Measurements from ENCODE around the gene CBR4. TPM values are rescaled to one million over a fixed set of nuclear protein-coding genes. Genes with fewer than 3 reads are reported as not detected.
"Not testable (repeated sequence)": the region's sequence is repeated elsewhere in the genome, so short reads cannot be mapped to it uniquely, and the experiment has no call there.

The CBR4 gene
- total RNA-seq, 2 experiments from 2014 or later: 18.0 to 19.1 TPM

DNA sequence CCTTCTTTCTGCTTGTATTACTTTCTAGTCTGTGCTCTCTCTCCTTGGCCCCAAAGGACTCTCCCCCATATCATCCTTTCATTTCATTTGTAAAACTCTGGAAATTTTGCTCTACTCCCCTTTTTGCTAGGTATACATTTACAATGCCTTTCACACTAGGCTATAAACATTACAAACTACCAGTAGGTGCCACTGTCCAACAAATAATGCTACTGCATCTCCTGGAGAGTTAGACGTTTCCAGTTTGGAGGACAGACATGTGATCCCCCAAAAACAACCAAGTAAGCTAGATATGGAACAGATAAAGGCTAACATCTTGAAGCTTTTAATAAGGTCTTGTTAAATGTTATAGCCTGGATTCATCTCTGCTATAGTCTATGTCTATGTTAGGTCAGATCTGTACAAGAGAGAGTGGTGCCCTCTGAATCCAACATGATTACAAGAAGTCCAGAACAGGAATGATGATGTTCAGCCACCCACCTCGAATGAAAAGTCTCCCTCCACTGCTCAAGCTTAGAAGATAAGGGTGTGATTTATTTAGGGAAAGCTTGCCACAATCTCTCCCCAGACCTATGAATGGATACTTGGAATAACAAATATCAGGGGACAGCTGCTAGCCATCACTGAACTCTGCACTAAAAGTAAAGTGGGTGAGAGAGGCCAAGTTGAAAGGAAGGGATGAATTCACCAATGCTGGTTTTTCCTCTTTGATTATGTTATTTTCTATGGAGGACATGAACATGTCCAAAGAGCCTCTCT is 14.3 kb downstream of the CBR4 start:
- Mint-ChIP-seq H3K4me1 (no peaks in the 10 kb centered on the region), H3K4me3 (no peak overlapping the region), H3K36me3 (peaks cover 11% of the 10 kb centered on the region), H3K9me3 (no peaks in the 10 kb centered on the region), H3K27ac (no peak overlapping the region), H3K27me3 (no peaks in the 10 kb centered on the region)
- no peak for DNase-seq
- POLR2A ChIA-PET: no interaction called here
- ATAC-seq (ENCODE audit: low read depth): no peak

DNA sequence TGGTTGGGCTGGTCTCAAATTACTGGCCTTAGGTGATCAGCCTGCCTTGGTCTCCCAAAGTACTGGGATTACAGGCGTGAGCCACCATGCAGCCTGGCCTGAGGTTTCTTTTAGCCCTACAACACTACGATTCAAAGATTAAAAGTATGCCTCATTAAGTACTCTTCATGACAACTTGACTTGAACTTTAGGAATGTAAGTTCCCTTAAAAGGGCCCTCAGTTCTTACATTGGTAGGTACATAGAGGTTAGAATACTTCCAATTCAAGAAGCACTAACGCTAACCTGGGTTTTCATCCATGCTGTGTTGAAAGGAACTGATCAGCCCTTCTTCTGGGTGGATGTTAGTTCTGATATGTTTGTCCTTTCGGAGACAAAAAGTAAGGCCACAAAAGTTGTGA is 15.1 kb downstream of the CBR4 start:
- Mint-ChIP-seq H3K36me3 (peaks cover 7% of the 10 kb centered on the region), H3K27me3 (no peaks in the 10 kb centered on the region), H3K9me3 (no peaks in the 10 kb centered on the region), H3K27ac (no peak overlapping the region), H3K4me3 (no peak overlapping the region), H3K4me1 (no peaks in the 10 kb centered on the region)
- DNase-seq (no peak), ATAC-seq (ENCODE audit: low read depth) (no peak)
- POLR2A ChIA-PET: no interaction called here

DNA sequence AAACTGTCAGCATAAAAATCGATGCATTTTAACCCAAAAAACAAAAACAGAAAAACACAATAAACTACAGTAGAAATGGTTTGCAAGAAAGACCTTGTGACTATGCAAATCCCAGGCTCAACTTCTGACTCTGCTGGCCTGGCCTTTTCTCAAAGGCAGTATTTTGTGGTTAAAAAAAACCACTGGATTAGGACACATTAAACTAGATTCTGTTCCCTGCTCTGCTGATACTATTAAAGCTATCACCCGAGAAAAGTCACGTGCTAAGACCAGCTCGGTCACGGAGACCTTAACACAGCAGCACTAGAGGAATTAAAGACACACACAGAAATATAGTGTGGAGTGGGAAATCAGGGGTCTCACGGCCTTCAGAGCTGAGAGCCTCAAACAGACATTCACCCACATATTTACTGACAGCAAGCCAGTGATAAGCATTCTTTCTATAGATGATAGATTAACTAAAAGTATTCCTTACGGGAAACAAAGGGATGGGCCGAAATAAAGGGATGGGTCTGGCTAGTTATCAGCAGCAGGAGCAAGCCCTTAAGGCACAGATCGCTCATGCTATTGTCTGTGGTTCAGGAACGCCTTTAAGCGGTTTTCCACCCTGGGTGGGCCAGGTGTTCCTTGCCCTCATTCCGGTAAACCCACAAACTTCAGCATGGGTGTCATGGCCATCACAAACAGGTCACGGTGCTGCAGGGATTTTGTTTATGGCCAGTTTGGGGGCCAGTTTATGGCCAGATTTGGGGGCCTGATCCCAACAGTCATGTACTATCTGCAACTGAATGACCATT is 16.1 kb downstream of the CBR4 start:
- Mint-ChIP-seq H3K9me3 (no peaks in the 10 kb centered on the region), H3K27me3 (no peaks in the 10 kb centered on the region), H3K36me3 (peaks cover 3% of the 10 kb centered on the region), H3K4me3 (no peak overlapping the region), H3K4me1 (no peaks in the 10 kb centered on the region), H3K27ac (no peak overlapping the region)
- ATAC-seq (ENCODE audit: low read depth) (no peak), DNase-seq (no peak)
- POLR2A ChIA-PET: no interaction called here

DNA sequence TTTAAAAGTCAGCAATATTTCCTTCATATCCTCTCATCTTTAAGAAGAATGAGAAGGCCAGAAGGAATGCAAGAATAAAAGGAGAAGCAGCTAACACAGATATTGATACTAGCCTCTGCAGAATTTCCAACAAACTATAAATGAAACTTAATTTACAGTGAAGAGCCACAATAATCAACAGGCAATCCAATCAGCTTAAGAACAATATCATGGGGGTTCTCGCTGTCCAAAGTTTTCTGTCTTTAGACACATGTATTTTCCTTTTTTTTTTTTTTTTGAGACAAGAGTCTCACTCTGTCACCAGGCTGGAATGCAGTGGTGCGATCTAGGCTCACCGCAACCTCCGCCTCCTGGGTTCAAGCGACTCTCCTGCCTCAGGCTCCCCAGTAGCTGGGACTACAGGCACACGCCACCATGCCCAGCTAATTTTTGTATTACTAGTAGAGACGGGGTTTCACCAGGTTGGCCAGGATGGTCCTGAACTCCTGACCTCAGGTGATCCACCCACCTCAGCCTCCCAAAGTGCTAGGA is 17.0 kb downstream of the CBR4 start:
- H3K36me3 Mint-ChIP-seq; ATAC-seq (ENCODE audit: low read depth); POLR2A ChIA-PET; H3K9me3 Mint-ChIP-seq; DNase-seq; H3K27ac Mint-ChIP-seq; H3K27me3 Mint-ChIP-seq; H3K4me3 Mint-ChIP-seq; H3K4me1 Mint-ChIP-seq: not testable (repeated sequence)

DNA sequence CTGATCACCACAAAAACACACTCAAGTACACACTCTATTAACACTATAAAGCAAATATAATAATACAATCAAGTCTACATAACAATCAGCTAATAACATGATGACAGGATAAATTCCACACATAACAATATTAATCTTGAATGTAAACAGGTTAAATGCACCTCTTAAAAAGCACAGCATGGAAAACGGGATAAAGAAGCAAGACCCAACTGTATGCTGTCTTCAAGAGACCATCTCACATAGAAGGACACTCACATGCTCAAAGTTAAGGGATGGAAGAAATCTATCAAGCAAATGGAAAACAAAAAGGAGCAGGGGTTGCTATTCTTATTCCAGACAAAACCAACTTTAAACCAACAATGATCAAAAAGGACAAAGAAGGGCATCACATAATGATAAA is 28.1 kb downstream of the CBR4 start:
- no peak overlapping the region for H3K4me3 Mint-ChIP-seq
- no peak overlapping the region for H3K27ac Mint-ChIP-seq
- no peaks in the 10 kb centered on the region for H3K4me1 Mint-ChIP-seq
- DNase-seq (no peak), ATAC-seq (ENCODE audit: low read depth) (no peak)
- peaks cover 42% of the 10 kb centered on the region for H3K36me3 Mint-ChIP-seq
- H3K9me3 Mint-ChIP-seq: peaks cover 20% of the 10 kb centered on the region
- H3K27me3 Mint-ChIP-seq: no peaks in the 10 kb centered on the region
- POLR2A ChIA-PET: no interaction called here

DNA sequence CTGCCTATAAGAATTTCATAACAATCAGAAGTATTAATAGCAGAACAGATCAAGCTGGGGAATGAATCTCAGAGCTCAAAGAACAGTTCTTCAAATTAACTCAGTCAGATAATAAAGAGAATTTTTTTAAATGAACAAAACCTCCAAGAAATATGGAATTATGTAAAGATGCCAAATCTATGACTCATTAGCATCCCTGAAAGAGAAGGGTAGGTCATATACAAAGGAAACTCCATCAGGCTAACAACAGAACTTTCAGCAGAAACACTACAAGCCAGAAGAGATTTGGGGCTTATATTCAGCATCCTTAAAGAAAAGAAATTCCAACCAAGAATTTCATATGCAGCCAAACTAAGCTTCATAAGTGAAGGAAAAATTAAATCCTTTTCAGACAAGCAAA is 28.6 kb downstream of the CBR4 start:
- Mint-ChIP-seq H3K36me3 (peaks cover 42% of the 10 kb centered on the region), H3K4me1 (no peaks in the 10 kb centered on the region), H3K27me3 (no peaks in the 10 kb centered on the region), H3K4me3 (no peak overlapping the region), H3K9me3 (peaks cover 20% of the 10 kb centered on the region), H3K27ac (no peak overlapping the region)
- POLR2A ChIA-PET: interaction anchor here (0.6 kb wide), 1 partner anchor 29 kb away, joined by 5 read pairs; the partner anchor contains the start of gene CBR4
- DNase-seq: no peak
- no peak for ATAC-seq (ENCODE audit: low read depth)

DNA sequence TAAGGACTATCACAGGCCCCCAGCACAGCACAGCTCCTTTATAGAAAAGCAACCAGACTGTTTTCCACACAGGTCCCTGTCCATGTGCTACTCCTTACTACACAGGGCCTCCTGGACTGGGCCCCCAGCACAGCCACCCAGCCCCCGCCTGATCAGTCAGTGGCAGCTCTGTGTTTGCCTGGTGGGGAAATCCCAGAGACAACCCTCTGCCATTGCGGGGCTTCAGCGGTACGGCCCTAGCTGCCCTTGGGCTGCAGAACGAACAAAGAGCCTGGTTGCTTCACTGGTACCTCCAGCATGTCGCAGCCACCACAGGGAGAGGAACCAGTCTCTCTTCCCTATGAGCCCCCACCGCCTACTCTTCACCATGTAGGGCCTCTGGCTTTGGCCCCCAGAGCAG is 30.7 kb downstream of the CBR4 start:
- H3K27ac Mint-ChIP-seq: no peak overlapping the region
- no peaks in the 10 kb centered on the region for H3K4me1 Mint-ChIP-seq
- peaks cover 21% of the 10 kb centered on the region for H3K9me3 Mint-ChIP-seq
- POLR2A ChIA-PET: no interaction called here
- H3K27me3 Mint-ChIP-seq: no peaks in the 10 kb centered on the region
- DNase-seq: no peak
- H3K4me3 Mint-ChIP-seq: no peak overlapping the region
- no peak for ATAC-seq (ENCODE audit: low read depth)
- H3K36me3 Mint-ChIP-seq: peaks cover 33% of the 10 kb centered on the region

DNA sequence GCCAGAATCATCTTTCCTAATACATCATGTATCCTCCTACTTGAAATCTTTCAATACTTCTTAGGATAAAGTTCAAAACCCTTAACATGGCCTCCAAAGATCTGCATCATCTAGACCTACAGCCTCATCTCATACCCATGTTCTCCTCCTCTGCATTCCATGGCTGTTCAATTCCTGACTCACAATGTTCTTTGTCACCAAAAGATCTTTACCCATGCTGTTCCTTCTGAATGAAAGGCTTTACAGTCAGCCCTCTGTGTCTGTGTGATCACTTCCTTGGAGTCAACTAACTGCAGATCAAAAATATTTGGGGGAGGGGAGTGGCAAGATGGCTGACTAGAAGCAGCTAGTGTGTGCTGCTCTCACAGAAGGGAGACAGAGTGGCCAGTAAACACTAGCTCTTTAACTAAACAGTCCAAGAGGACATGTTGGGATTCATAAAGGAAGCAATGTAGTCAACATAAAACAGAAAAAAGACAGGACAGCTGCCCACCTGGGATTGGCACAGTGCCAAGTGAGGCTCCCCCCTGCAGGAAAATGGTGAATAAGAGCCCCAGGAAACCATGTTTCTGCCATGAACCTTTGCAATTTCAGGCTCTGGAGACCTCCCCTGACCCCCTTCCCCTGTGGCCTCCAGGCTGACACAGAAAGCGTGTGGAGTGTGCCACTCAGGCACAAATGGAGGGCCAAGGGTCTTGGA is 31.9 kb downstream of the CBR4 start:
- no peak overlapping the region for H3K4me3 Mint-ChIP-seq
- no peaks in the 10 kb centered on the region for H3K27me3 Mint-ChIP-seq
- POLR2A ChIA-PET: no interaction called here
- no peaks in the 10 kb centered on the region for H3K4me1 Mint-ChIP-seq
- ATAC-seq (ENCODE audit: low read depth) (no peak), DNase-seq (no peak)
- no peak overlapping the region for H3K27ac Mint-ChIP-seq
- H3K9me3 Mint-ChIP-seq: peaks cover 20% of the 10 kb centered on the region
- peaks cover 22% of the 10 kb centered on the region for H3K36me3 Mint-ChIP-seq

DNA sequence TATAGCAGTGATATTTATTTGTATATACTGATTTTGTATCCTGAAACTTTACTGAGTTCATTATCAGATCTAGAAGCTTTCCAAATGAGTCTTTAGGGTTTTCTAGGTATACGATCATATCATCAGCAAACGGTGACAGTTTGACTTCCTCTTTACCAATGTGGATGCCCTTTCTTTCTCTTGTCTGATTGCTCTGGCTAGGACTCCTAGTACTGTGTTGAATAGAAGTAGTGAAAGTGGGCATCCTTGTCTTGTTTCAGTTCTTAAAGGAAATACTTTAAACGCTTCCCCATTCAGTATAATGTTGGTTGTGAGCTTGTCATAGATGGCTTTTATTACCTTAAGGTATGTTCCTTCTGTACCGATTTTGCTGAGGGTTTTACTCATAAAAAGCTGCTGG is 37.5 kb downstream of the CBR4 start:
- Mint-ChIP-seq H3K9me3 (peaks cover 17% of the 10 kb centered on the region), H3K36me3 (no peaks in the 10 kb centered on the region), H3K4me3 (no peak overlapping the region), H3K27me3 (no peaks in the 10 kb centered on the region), H3K27ac (no peak overlapping the region), H3K4me1 (no peaks in the 10 kb centered on the region)
- DNase-seq (no peak), ATAC-seq (ENCODE audit: low read depth) (no peak)
- POLR2A ChIA-PET: no interaction called here

DNA sequence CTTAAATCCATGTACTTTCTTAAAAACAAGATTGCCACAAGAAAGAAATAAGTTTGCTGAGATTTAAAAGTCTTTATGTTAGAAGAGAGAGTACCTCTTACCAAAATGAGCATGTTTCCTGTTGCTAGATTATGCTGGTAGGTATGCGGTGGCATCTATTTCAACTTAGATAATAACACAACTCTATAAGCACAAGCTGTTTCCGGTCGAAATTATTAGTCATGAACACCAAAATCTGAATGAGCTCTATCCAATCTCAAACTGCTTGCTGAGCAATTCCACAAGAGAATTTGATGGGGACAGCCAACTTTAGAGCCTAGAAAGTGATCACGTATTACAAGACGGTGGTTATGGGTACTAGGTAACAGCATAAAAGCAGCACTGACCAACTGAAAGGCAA is 49.3 kb downstream of the CBR4 start:
- DNase-seq: no peak
- no peaks in the 10 kb centered on the region for H3K4me1 Mint-ChIP-seq
- ATAC-seq (ENCODE audit: low read depth): no peak
- no peaks in the 10 kb centered on the region for H3K27me3 Mint-ChIP-seq
- no peak overlapping the region for H3K27ac Mint-ChIP-seq
- no peak overlapping the region for H3K4me3 Mint-ChIP-seq
- POLR2A ChIA-PET: no interaction called here
- H3K36me3 Mint-ChIP-seq: peaks cover 2% of the 10 kb centered on the region
- H3K9me3 Mint-ChIP-seq: peaks cover 5% of the 10 kb centered on the region

DNA sequence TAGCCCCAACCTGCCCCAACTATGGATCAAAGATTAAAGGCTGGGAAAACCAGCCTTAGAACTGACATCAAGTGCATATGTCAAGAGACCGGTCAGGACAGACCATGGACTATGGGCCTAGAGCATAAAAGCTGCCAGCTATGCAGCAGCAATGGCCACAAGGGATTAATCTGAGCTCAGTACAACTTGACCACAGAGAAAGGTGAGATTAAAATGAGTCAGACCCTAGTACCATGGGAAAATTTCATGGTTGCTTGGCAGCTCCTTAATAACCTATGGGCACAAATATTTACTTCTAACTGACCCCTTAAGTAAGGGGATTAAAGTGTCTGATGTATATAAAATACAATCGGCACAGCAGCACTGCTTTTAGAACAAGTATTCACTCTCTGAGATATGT is 54.4 kb downstream of the CBR4 start:
- POLR2A ChIA-PET: no interaction called here
- no peak overlapping the region for H3K4me3 Mint-ChIP-seq

DNA sequence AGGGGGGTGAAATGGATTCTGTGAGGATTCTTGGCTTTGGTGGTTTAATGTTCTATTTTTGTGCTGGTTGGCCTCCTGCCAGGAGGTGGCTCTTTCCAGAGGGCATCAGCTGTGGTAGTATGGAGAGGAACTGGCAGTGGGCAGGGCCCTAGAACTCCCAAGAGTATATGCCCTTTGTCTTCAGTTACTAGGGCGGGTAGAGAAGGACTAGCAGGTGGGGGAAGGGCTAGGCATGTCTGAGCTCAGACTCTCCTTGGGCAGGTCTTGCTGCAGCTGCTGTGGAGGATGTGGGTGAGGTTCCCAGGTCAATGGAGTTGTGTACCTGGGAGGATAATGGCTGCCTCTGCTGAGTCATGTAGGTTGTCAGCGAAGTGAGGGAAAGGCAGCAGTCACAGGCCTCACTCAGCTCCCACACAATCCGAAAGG is 57.2 kb downstream of the CBR4 start:
- POLR2A ChIA-PET, H3K4me1 Mint-ChIP-seq: not testable (repeated sequence)

More for the DNA sequence above, 54.4 kb downstream of the CBR4 start:
- H3K27ac Mint-ChIP-seq: no peak overlapping the region
- no peaks in the 10 kb centered on the region for H3K27me3 Mint-ChIP-seq
- ATAC-seq (ENCODE audit: low read depth): no peak
- peaks cover 2% of the 10 kb centered on the region for H3K36me3 Mint-ChIP-seq
- no peaks in the 10 kb centered on the region for H3K4me1 Mint-ChIP-seq
- no peak for DNase-seq
- H3K9me3 Mint-ChIP-seq: peaks cover 2% of the 10 kb centered on the region

DNA sequence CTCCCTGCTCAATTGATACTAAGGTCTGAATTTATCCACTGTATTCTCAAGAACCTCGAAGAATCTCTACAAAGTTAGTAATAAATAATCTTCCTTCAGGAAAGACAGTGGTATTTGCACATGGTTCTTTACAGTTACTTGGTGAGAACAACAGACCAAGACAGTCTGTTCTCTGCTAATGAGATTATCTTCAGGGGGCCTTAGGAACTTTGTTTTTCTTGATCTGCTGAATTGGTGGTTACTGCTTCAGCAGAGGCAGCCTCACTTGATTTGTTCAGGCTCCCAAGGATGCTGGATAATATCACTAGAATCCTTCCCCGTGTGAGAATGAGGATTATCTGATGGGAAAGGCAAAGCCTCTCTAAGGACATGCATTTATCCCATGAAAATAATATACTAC is 64.8 kb downstream of the CBR4 start:
- POLR2A ChIA-PET: no interaction called here
- ATAC-seq (ENCODE audit: low read depth) (no peak), DNase-seq (no peak)
- Mint-ChIP-seq H3K4me1 (no peaks in the 10 kb centered on the region), H3K4me3 (no peak overlapping the region), H3K36me3 (no peaks in the 10 kb centered on the region), H3K27me3 (peaks cover 3% of the 10 kb centered on the region), H3K27ac (no peak overlapping the region), H3K9me3 (peaks cover 1% of the 10 kb centered on the region)

More for the DNA sequence above, 57.2 kb downstream of the CBR4 start:
- H3K4me3 Mint-ChIP-seq; ATAC-seq (ENCODE audit: low read depth); H3K36me3 Mint-ChIP-seq; H3K9me3 Mint-ChIP-seq; DNase-seq; H3K27ac Mint-ChIP-seq; H3K27me3 Mint-ChIP-seq: not testable (repeated sequence)
